Measurements from ENCODE around the gene ASTE1. TPM values are rescaled to one million over a fixed set of nuclear protein-coding genes. Genes with fewer than 3 reads are reported as not detected.

The ASTE1 gene
- total RNA-seq, 5 donors from 2014 or later (not counting 1 experiment from before 2014, with no cell fraction given) = 20.4 to 24.7 (median 22.5) TPM

DNA sequence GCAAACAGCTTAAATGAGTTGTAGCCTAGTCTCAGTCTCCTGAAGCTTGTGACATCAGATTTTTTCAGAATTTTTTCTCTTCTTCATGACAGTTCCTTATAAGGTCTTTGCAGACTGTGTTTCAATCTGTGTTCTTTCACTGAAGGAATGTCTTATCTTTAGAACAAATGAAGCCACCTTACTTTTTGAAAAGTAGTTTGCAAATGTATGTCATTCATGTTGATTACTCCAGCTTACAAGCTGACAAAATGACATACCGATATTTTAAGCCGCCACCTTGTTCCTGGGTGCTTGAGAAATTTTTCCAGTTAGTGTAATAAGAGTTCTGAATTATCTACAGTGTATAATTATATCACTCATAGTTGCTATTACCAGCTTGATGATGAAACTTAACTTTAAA lies 57.0 kb downstream of the ASTE1 start:
- H3K27ac ChIP-seq (ENCODE audit: low read length) = no peak overlapping the region
- WGBS (ENCODE audit: insufficient coverage) = no CpG with 5 or more reads among the region's 2 CpGs
- H3K36me3 ChIP-seq (ENCODE audit: control insufficient read depth in 2 of 2, extremely low read depth in 1 of 2, insufficient read depth in 1 of 2, low read length in 1 of 2) = peaks cover 0 to 49% of the 10 kb centered on the region in 2 donors
- Mint-ChIP-seq H3K36me3 (peaks cover 73% of the 10 kb centered on the region), H3K9me3 (peaks cover 0 to 4% (median 0%) of the 10 kb centered on the region in 3 donors), H3K27me3 (no peaks in the 10 kb centered on the region), H3K4me1 (no peaks in the 10 kb centered on the region), H3K4me3 (no peak overlapping the region), H3K27ac (no peak overlapping the region)
- no peak overlapping the region for H3K4me3 ChIP-seq (ENCODE audit: control insufficient read depth in 1 of 2, extremely low read depth in 1 of 2, low read length in 1 of 2)
- CTCF ChIA-PET = no interaction called here
- no peaks in the 10 kb centered on the region for H3K4me1 ChIP-seq (ENCODE audit: control insufficient read depth in 1 of 2, extremely low read depth in 1 of 2, insufficient read depth in 2 of 2, low read length in 2 of 2)
- POLR2A ChIA-PET = no interaction called here
- ATAC-seq (replicated peaks in 1 of 4) = no peak
- no peaks in the 10 kb centered on the region for H3K9me3 ChIP-seq
- H3K27me3 ChIP-seq (replicated peaks in 1 of 2; ENCODE audit: control insufficient read depth in 2 of 2, extremely low read depth in 1 of 2, insufficient read depth in 2 of 2, low read length in 1 of 2) = no peaks in the 10 kb centered on the region
- no peak for DNase-seq

DNA sequence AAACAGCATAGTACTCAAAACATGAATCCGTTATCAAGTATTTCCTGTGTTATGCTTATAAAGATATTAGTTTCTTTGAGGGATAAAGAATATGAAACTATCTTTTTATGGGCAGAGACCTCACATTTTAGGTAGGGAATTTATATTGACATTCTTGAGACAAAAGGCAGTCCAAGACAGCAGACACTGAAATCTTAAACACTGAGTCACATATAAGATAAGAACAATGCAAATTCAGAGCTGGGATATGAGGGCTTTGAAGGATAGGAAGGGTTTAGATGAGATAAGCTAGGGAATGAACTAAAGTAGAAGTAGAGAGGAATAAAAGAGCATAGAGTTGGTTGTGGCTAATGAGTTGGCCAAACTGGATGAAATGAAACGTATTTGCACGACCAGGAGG lies 58.4 kb downstream of the ASTE1 start:
- H3K9me3 Mint-ChIP-seq = peaks cover 0 to 4% (median 0%) of the 10 kb centered on the region in 3 donors
- 98% methylated on average over 2 of the region's 3 CpGs for WGBS (ENCODE audit: insufficient coverage)
- H3K36me3 Mint-ChIP-seq = peaks cover 66% of the 10 kb centered on the region
- H3K4me3 Mint-ChIP-seq = no peak overlapping the region
- H3K4me3 ChIP-seq (ENCODE audit: control insufficient read depth in 1 of 2, extremely low read depth in 1 of 2, low read length in 1 of 2) = no peak overlapping the region
- ChIA-PET POLR2A (no interaction called here), CTCF (no interaction called here)
- H3K27ac ChIP-seq (ENCODE audit: low read length) = no peak overlapping the region
- no peak overlapping the region for H3K27ac Mint-ChIP-seq
- H3K4me1 ChIP-seq (ENCODE audit: control insufficient read depth in 1 of 2, extremely low read depth in 1 of 2, insufficient read depth in 2 of 2, low read length in 2 of 2) = no peaks in the 10 kb centered on the region
- DNase-seq = no peak
- no peaks in the 10 kb centered on the region for H3K27me3 ChIP-seq (replicated peaks in 1 of 2; ENCODE audit: control insufficient read depth in 2 of 2, extremely low read depth in 1 of 2, insufficient read depth in 2 of 2, low read length in 1 of 2)
- ATAC-seq (replicated peaks in 1 of 4) = no peak
- no peaks in the 10 kb centered on the region for H3K9me3 ChIP-seq
- H3K36me3 ChIP-seq (ENCODE audit: control insufficient read depth in 2 of 2, extremely low read depth in 1 of 2, insufficient read depth in 1 of 2, low read length in 1 of 2) = peaks cover 0 to 52% of the 10 kb centered on the region in 2 donors
- H3K4me1 Mint-ChIP-seq = no peaks in the 10 kb centered on the region
- no peaks in the 10 kb centered on the region for H3K27me3 Mint-ChIP-seq

DNA sequence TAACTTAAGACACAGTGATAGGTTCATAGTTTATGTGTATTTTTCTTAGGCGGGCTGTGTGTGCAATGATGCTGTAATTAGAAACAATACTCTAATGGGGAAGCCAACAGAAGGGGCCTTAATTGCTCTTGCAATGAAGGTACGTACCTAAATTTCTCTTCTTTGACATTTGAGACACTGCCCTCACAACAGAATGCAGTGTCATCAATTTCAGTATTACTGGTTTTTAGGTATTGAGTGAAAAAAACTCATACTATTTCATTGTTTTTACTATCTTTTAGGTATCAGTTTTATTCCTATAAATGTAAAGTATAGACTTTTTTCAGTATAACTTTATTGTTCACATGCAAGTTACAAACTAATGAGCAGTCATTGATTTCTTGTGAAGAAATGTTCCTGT lies 59.3 kb downstream of the ASTE1 start:
- Mint-ChIP-seq H3K27me3 (no peaks in the 10 kb centered on the region), H3K4me3 (no peak overlapping the region), H3K27ac (no peak overlapping the region), H3K9me3 (peaks cover 0 to 4% (median 0%) of the 10 kb centered on the region in 3 donors), H3K4me1 (no peaks in the 10 kb centered on the region), H3K36me3 (peaks cover 61% of the 10 kb centered on the region)
- Histone ChIP-seq H3K4me1 (ENCODE audit: control insufficient read depth in 1 of 2, extremely low read depth in 1 of 2, insufficient read depth in 2 of 2, low read length in 2 of 2) (no peaks in the 10 kb centered on the region), H3K4me3 (ENCODE audit: control insufficient read depth in 1 of 2, extremely low read depth in 1 of 2, low read length in 1 of 2) (no peak overlapping the region), H3K36me3 (ENCODE audit: control insufficient read depth in 2 of 2, extremely low read depth in 1 of 2, insufficient read depth in 1 of 2, low read length in 1 of 2) (peaks cover 0 to 53% of the 10 kb centered on the region in 2 donors), H3K27me3 (replicated peaks in 1 of 2; ENCODE audit: control insufficient read depth in 2 of 2, extremely low read depth in 1 of 2, insufficient read depth in 2 of 2, low read length in 1 of 2) (no peaks in the 10 kb centered on the region), H3K27ac (ENCODE audit: low read length) (no peak overlapping the region), H3K9me3 (no peaks in the 10 kb centered on the region)
- no peak for DNase-seq
- no peak for ATAC-seq (replicated peaks in 1 of 4)
- POLR2A ChIA-PET = no interaction called here
- CTCF ChIA-PET = no interaction called here
- WGBS (ENCODE audit: insufficient coverage) = no CpG with 5 or more reads among the region's 2 CpGs

DNA sequence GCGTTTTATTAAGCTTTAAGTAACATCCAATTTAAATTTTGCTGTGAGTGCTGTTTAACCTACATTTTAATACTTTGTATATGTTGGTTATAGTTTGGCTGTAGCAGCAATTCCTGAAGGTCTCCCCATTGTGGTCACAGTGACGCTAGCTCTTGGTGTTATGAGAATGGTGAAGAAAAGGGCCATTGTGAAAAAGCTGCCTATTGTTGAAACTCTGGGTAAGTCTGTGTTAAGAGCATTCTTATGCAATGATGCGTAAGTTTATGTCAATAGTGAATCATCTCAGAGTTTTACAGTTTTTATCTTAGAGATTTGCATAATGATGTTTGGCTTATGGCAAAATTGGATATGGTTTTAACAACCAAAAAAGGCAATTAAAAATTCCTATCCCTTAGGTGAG lies 62.7 kb downstream of the ASTE1 start:
- ChIA-PET POLR2A (no interaction called here), CTCF (no interaction called here)
- Mint-ChIP-seq H3K4me1 (no peaks in the 10 kb centered on the region), H3K27ac (no peak overlapping the region), H3K36me3 (peaks cover 61% of the 10 kb centered on the region), H3K4me3 (no peak overlapping the region), H3K27me3 (no peaks in the 10 kb centered on the region), H3K9me3 (no peaks in the 10 kb centered on the region)
- H3K27ac ChIP-seq (ENCODE audit: low read length) = no peak overlapping the region
- H3K27me3 ChIP-seq (replicated peaks in 1 of 2; ENCODE audit: control insufficient read depth in 2 of 2, extremely low read depth in 1 of 2, insufficient read depth in 2 of 2, low read length in 1 of 2) = no peaks in the 10 kb centered on the region
- no peaks in the 10 kb centered on the region for H3K4me1 ChIP-seq (ENCODE audit: control insufficient read depth in 1 of 2, extremely low read depth in 1 of 2, insufficient read depth in 2 of 2, low read length in 2 of 2)
- no peak overlapping the region for H3K4me3 ChIP-seq (ENCODE audit: control insufficient read depth in 1 of 2, extremely low read depth in 1 of 2, low read length in 1 of 2)
- ATAC-seq (replicated peaks in 1 of 4) (no peak), DNase-seq (no peak)
- H3K36me3 ChIP-seq (ENCODE audit: control insufficient read depth in 2 of 2, extremely low read depth in 1 of 2, insufficient read depth in 1 of 2, low read length in 1 of 2) = peaks cover 4 to 40% of the 10 kb centered on the region in 2 donors
- WGBS (ENCODE audit: insufficient coverage) = 100% methylated on average over 2 of the region's 3 CpGs
- H3K9me3 ChIP-seq = no peaks in the 10 kb centered on the region

Other genes with a start within 250 kb of the ASTE1 start
- 10 to 100 TPM; 36.4 to 60.1 (median 42.6) TPM for gene ATP2C1, start 132.7 kb downstream of the ASTE1 start, total RNA-seq
- 1 to 10 TPM; 3.8 to 6.5 (median 4.5) TPM for gene NEK11, start 52 bp upstream of the ASTE1 start, total RNA-seq